NCI-H2227 treated with DMSO at 0.1 percent for 48 hours (cell line): ENCODE measurements around the gene OPN1LW.
"Not testable (repeated sequence)": the region's sequence is repeated elsewhere in the genome, so short reads cannot be mapped to it uniquely, and the experiment has no call there.

Source experiments
- DNase-seq: peaks from one replicate; lab custom pipeline; 2025; lab: John Stamatoyannopoulos, UW

The OPN1LW gene

DNA sequence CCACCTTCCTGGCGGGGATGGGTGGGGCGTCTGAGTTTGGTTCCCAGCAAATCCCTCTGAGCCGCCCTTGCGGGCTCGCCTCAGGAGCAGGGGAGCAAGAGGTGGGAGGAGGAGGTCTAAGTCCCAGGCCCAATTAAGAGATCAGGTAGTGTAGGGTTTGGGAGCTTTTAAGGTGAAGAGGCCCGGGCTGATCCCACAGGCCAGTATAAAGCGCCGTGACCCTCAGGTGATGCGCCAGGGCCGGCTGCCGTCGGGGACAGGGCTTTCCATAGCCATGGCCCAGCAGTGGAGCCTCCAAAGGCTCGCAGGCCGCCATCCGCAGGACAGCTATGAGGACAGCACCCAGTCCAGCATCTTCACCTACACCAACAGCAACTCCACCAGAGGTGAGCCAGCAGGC, at the start of gene OPN1LW:
OPN1LW (plus strand) TSS at position 234 of the 400 bp plus-strand sequence; CDS start at position 275, 41 bp downstream.
- DNase-seq: not testable (repeated sequence)

DNA sequence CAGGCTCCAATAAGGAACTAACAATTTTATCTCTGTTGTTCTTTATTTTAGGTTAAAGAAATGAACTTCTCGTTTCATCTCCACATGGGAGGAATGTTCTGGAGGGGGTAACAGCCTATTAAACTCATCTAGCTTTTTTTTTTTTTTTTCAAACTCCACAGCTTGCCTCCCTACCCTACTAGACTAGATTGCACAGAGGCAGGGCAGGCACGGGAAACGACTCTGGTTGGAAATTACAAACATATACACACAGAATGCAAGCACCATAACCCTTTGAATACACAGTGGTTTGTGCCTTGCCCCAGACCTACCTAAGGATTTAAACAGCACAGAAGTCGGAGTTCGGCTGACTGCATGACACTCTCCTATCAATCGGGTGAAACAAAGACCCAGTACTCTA, 49.2 kb upstream of the OPN1LW start:
- no peak for DNase-seq

GRCh38 chrX:154096140-154097002, 47.7 kb upstream of the OPN1LW start:
- no peak for DNase-seq

DNA sequence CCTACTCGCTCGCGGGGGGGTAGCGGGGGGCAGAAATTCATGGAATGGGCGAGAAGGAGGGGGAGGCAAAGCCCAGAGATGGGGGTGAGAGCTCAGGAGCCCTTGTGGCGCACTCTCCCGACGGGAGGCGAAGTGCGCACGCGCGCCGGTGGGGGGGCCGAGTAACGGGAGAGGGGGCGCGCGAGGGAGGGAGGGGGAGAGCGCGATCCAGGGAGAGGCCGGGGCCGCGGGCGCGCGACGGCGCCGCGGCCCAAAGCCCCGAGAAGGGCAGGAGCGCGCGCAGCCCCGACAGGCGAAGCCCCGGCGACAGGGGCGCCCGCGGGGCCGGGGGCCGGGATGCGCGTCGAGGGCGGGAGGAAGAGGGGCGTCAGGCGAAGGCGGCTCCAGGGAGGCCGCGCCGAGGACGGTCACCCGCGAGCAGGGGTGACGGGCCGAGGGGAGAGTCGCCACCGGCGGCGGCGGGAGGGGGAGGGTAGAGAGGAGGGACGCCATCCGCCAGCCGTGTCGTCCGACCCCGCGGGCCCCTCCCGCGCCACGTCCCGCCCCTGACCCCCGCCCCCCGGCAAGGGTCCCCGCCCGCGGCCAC, 46.9 kb upstream of the OPN1LW start:
- peak; percentile 47 for DNase-seq

DNA sequence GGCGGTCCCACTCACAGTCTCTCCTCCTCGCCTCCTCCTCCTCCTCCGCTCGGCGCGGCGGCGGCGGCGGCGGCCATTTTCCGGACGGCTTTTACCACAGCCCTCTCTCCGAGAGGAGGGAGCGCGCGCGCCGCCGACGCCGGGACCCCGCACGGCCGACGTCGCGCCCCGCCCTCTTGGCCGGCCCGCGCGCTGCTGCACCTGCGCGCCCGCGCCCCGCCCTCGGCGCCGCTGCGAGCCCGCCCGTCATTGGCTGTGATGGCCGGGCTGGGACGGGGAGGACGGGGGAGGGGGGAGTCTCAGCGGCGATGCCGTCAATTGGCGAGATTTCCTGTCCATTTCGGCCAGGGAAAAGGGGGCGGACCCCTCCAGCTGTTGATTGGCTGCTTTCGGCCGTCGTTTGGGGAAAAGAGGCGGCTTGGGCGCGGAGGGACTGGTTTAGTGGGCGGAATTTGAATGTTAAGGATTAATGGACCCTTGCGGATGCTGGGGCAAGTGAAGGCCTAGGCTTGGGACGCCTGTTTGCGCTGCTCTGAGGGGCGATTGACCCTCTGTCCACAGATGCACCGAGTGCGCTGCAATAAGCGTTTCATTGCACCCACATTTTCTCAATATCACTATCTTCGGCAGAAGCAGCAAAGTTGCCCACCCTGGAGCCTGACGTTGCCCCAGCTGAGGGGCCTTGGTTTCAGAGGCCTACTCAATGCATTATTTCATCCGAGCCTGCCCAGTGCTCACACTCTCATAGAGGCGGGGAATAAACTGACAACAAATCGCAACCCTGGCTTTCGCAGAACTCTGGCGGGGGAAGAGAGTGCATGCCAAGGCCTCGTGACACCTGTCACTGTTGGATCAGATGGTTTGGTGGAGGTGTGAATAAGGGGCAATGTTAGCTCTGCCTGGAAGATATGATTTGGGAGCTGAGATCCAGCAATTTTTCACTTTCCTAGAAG, 46.2 kb upstream of the OPN1LW start, which contains the start of gene MECP2:
MECP2 (minus strand) TSS at position 129 of the 953 bp plus-strand sequence.
- DNase-seq: peak; percentile 93

- DNase-seq: no peak
Measured at GRCh38 chrX:154098551-154098950, 45.5 kb upstream of the OPN1LW start.

DNA sequence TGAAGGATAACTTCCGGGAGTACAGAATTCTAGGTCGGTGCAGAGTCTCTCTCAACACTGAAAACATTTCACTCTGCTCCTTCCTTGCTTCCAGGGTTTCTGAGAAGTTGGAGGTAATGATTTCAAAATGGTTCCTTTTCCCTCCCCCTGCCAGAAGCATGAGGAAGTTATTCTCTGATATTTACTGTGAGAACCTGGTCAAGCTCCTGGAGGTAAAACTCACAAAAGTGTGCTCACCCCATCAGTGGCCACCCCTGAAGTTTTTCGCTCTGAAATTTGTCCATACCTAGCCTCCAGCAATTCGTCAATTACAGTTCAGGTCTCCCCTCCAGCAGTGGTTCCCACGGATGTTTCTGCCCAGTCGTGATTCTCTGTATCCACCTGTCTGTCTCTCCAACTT, 30.3 kb upstream of the OPN1LW start:
- no peak for DNase-seq

GRCh38 chrX:154114652-154115051, 29.4 kb upstream of the OPN1LW start:
- DNase-seq: no peak

GRCh38 chrX:154115071-154115470, 29.0 kb upstream of the OPN1LW start:
- DNase-seq: no peak

GRCh38 chrX:154115750-154116149, 28.3 kb upstream of the OPN1LW start:
- no peak for DNase-seq

GRCh38 chrX:154116426-154117211, 27.4 kb upstream of the OPN1LW start:
- DNase-seq: no peak

DNA sequence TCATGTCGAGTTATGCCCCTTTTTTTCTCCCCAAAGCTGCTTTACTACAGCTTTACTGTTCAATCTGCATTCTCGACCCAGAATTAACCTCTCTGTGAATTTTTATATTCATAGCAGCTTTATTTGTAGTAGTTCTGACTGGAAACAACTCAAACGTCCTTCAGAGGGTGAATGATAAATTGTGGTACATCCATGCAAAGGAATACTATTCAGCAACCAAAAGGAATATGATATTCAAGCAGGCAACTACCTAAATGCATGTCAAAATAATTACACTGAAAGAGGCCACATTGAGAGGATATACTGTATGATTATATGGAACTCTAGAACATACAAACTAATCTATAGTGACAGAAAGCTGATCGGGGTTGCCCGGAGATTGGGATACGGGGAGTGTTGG, 26.5 kb upstream of the OPN1LW start:
- DNase-seq: no peak

DNA sequence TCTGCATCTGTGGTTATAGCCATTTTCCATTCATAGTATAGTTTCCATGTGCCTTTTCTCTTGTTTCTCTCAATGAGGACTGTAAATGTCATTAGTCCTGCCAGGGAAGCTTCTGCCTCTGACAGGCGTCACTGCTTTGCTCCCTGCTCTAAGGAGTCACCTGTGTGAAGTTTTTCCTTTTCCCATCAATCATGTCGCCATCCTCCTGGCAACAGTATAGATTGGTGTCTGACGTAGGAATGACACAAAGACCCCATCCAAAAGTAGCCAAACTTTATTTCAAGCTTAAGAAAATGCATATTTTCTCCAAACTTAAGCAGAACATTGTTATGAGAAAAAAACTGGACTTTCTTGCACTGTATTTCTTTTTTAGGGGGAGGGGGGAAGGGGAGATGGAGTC, 23.5 kb upstream of the OPN1LW start:
- no peak for DNase-seq

DNA sequence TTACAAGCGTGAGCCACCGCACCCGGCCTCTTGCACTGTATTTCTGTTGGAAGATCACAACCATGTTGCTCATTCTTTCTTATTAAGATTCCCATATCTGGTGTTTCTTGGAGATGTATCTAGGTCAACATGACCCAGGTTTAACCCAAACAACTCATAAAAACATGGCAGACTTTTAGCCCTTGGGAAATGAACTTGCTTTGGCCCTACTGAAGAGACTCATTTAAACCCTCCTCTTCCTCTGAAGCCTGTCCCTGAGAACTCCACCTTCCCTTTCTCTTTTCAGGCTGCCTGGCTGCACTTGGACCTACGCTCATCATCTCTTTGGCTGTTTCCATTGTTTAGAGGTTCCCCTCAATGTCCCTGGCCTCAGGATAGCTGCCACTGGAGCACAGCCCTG, 22.8 kb upstream of the OPN1LW start:
- no peak for DNase-seq

DNA sequence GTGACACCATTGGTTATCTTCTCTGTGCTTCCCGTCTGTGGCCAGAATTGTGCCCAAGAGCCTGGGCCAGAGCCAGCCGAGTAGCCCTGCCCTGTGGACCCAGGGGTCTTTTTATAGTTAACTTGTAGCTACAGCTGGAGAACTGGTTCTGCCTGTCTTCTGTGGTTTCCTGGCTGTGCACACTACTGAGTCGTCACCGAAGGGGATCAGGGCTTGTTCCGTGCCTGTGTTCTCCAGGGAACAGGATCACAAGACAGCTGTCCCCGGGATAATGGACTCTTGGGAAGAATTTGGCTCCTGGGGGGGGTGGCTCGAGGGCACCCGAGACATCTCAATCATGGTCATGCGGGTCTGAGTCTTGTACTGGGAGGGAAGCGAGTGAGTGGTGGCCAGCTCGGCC, 22.1 kb upstream of the OPN1LW start:
- DNase-seq: no peak

DNA sequence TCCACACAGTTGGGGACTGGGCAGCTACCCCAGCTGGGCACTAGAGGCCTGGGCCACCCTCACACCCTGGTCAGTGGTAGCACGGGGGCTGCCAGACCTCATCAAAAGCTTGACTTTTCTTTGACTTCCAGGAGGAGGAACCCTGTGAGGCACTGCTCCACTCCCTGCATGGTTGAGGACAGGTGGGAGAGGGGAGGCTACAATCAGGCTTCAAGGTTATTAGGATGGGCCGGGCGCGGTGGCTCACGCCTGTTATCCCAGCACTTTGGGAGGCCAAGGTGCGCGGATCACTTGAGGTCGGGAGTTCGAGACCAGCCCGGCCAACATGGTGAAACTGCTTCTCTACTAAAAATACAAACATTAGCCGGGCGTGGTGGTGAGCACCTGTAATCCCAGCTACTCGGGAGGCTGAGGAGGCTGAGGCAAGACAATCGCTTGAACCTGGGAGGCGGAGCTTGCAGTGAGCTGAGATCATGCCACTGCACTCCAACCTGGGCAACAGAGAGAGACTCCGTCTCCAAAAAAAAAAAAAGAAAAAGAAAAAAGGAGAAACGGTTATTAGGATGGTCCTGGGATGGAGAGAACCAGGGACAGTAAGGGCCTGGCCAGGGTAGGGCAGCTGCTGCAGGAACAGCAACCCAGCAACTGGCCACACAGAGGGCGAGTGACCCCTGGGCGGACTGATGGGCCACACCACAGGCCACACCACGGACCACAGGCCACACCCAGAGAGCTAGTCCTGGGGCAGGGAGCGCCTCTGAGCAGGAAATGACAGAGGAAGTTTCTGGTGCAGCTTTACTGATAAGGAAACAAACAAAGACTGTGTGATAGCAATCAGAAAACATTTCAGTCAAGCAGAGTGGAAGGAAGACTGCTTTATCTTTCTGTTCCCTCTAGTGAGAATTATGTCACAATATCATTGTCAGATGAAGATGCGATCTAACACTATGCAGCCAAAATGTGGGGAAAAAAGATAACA, 20.5 kb upstream of the OPN1LW start:
- DNase-seq: no peak

DNA sequence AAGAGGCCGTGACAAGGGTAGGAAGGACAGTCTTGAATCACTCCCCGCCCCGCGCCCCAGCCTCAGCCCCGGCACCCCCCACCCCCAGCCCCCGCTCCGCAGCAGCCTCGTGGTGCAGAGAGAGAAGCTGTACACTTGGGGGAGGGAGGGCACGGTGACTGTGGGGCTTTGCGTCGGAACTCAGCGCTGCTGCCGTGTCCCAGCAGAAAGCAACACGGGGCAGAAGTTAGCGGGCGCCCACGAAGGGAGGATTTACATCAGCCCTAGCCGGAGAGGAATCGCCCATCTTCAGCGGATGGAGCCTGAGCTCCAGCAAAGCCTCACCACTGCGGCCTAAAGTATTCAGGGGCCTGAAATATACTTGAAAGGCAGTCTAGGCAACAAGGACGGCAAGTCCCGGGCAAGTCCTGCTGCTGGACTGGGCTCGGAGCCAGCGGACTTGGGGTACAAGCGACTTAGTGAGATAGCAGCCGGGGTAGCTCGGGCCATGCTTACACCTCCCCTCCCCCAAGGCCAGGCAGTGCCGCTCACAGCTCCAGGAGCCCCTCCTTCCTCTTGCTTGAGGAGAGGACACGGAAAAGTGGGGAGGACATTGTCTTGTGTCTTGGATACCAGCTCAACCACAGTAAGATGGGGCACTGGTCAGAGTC, 18.5 kb upstream of the OPN1LW start:
- DNase-seq: no peak

DNA sequence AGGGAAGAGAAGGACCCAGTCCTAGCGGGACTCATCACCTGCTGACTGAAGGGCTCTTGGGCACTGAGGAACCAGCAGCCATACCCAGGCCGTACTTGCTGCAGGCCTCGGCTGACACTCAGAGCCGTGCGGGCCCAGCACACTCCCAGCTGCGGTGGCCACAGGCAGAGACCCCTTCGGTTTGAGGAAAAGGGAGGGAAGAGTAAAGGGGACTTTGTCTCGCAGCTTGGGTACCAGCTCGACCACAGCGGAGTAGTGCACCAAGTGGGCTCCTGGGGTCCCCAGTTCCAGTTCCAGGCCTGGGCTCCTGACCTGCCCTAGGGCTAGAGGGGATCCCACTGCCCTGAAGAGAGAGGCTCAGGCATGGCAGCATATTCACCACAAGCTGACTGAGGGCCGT, 17.9 kb upstream of the OPN1LW start:
- no peak for DNase-seq

GRCh38 chrX:154131955-154132354, 12.1 kb upstream of the OPN1LW start:
- DNase-seq: no peak

DNA sequence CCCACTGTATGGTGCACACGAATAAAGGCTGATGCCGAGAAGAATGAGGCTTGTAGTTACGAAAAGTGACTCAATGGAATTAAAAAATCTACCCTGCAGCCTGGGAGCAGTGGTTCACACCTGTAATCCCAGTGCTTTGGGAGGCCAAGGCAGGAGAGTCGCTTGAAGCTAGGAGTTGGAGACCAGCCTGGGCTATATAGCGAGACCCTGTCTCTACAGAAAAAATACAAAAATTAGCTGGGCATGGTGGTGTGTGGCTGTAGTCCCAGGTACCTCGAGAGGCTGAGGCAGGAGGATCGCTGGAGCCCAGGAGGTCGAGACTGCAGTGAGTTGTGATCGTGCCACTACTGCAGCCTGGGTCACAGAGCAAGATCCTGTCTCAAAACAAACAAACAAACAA, 11.7 kb upstream of the OPN1LW start:
- DNase-seq: no peak
